ENCODE results near the gene ZC2HC1C. TPM values are rescaled to one million over a fixed set of nuclear protein-coding genes. Genes with fewer than 3 reads are reported as not detected.

ZC2HC1C gene
- total and polyA plus RNA-seq, 2 donors (not counting 1 experiment from before 2014, with no cell fraction given), result 0.21 to 0.59 TPM

DNA sequence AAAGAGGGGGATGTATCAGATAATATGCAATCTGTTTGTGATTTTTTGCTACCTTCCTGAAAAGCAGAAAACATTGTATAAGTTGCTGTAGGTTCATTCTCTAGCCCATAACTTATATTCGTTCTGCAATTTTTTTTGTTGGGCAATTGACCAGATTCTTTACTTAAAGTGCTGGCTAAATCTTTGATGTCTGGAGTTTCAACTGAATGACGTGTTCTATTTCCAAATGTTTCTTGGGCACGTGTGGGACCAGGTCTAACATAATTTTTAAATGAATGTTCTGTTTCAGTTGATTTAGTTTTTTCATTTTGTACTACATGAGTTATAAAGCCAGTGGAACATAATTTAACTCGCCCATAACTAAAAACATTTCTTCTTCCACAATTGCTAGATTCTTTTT lies 21.9 kb upstream of the ZC2HC1C start:
- no peaks in the 10 kb centered on the region for H4K20me1 ChIP-seq (ENCODE audit: control insufficient read depth, insufficient read depth, low read length, poor library complexity, severe bottlenecking)
- Mint-ChIP-seq H3K27me3 (no peaks in the 10 kb centered on the region), H3K9me3 (ENCODE audit: insufficient read depth) (no peaks in the 10 kb centered on the region), H3K27ac (no peak overlapping the region), H3K4me3 (no peak overlapping the region), H3K4me1 (peaks cover 26% of the 10 kb centered on the region)
- no peaks in the 10 kb centered on the region for H3K9me3 ChIP-seq (ENCODE audit: control extremely low read depth in 1 of 3, control insufficient read depth in 2 of 3, insufficient read depth in 1 of 3, low read length in 2 of 3)
- no peak overlapping the region for H3K9ac ChIP-seq (ENCODE audit: low read length)
- intact Hi-C loops (cut with micrococcal nuclease), result no loop called here
- no peak overlapping the region for H3K27ac ChIP-seq (ENCODE audit: low read length in 2 of 2)
- TF ChIP-seq EZH2 (IDR thresholded peaks at IDR 0.05; ENCODE audit: borderline replicate concordance, insufficient read depth, low read depth, low read length, poor library complexity, severe bottlenecking), result no peak
- TF ChIP-seq, protein P1, sequence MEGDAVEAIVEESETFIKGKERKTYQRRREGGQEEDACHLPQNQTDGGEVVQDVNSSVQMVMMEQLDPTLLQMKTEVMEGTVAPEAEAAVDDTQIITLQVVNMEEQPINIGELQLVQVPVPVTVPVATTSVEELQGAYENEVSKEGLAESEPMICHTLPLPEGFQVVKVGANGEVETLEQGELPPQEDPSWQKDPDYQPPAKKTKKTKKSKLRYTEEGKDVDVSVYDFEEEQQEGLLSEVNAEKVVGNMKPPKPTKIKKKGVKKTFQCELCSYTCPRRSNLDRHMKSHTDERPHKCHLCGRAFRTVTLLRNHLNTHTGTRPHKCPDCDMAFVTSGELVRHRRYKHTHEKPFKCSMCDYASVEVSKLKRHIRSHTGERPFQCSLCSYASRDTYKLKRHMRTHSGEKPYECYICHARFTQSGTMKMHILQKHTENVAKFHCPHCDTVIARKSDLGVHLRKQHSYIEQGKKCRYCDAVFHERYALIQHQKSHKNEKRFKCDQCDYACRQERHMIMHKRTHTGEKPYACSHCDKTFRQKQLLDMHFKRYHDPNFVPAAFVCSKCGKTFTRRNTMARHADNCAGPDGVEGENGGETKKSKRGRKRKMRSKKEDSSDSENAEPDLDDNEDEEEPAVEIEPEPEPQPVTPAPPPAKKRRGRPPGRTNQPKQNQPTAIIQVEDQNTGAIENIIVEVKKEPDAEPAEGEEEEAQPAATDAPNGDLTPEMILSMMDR (IDR thresholded peaks at IDR 0.05), result no peak
- peaks cover 9 to 10% of the 10 kb centered on the region in 2 donors for H3K4me1 ChIP-seq (ENCODE audit: control insufficient read depth in 2 of 2, insufficient read depth in 2 of 2, low read length in 2 of 2)
- 100% methylated on average over 2 of the region's 4 CpGs for WGBS (ENCODE audit: insufficient coverage)
- no peaks in the 10 kb centered on the region for H3K36me3 ChIP-seq (replicated peaks in 1 of 2; ENCODE audit: control extremely low read depth in 1 of 2, control insufficient read depth in 1 of 2, extremely low read depth in 1 of 2, insufficient read depth in 2 of 2, low read length in 1 of 2)
- peaks cover 22% of the 10 kb centered on the region for H3K79me2 ChIP-seq (ENCODE audit: control insufficient read depth, insufficient read depth, low read length)
- POLR2A ChIA-PET, result no interaction called here
- H3K4me3 ChIP-seq (ENCODE audit: control extremely low read depth in 1 of 5, extremely low read depth in 1 of 5, insufficient read depth in 1 of 5, low read depth in 2 of 5, low read length in 4 of 5), result no peak overlapping the region
- CTCF ChIA-PET, result no interaction called here
- no peak overlapping the region for H3K4me2 ChIP-seq (replicated peaks; ENCODE audit: low read depth, low read length, poor library complexity, severe bottlenecking)
- DNase-seq (no peak), ATAC-seq (ENCODE audit: low read depth) (no peak)
- no peaks in the 10 kb centered on the region for H3K27me3 ChIP-seq (replicated peaks in 1 of 4; ENCODE audit: control extremely low read depth in 1 of 4, control insufficient read depth in 3 of 4, insufficient read depth in 4 of 4, low read length in 3 of 4)
- no peak overlapping the region for H2AFZ ChIP-seq (ENCODE audit: insufficient read depth, low read depth, low read length, poor library complexity, severe bottlenecking)

DNA sequence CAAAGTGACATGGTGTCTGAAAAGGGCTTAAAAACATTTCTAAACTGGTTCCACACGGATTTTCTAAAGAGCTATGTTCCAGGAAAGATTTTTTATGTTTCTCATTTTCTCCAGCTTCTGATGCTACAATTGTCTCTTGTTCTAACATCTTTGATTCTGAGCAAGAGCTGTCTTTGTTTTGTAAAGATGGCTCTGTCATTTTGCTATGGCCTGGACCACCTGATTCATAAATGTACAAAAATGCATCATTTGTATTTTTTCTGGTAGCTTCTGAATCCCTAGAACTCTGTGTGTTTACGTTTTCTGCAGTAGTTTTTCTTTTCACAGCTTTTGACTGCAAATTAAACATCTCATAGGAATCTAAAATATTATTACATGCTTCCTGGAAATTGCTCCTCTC lies 21.3 kb upstream of the ZC2HC1C start:
- Histone ChIP-seq H3K4me3 (ENCODE audit: control extremely low read depth in 1 of 5, extremely low read depth in 1 of 5, insufficient read depth in 1 of 5, low read depth in 2 of 5, low read length in 4 of 5) (no peak overlapping the region), H3K27ac (ENCODE audit: low read length in 2 of 2) (no peak overlapping the region), H4K20me1 (ENCODE audit: control insufficient read depth, insufficient read depth, low read length, poor library complexity, severe bottlenecking) (no peaks in the 10 kb centered on the region), H3K36me3 (replicated peaks in 1 of 2; ENCODE audit: control extremely low read depth in 1 of 2, control insufficient read depth in 1 of 2, extremely low read depth in 1 of 2, insufficient read depth in 2 of 2, low read length in 1 of 2) (no peaks in the 10 kb centered on the region), H3K9ac (ENCODE audit: low read length) (no peak overlapping the region), H3K9me3 (ENCODE audit: control extremely low read depth in 1 of 3, control insufficient read depth in 2 of 3, insufficient read depth in 1 of 3, low read length in 2 of 3) (no peaks in the 10 kb centered on the region), H3K4me1 (ENCODE audit: control insufficient read depth in 2 of 2, insufficient read depth in 2 of 2, low read length in 2 of 2) (peaks cover 9 to 10% of the 10 kb centered on the region in 2 donors), H3K4me2 (replicated peaks; ENCODE audit: low read depth, low read length, poor library complexity, severe bottlenecking) (no peak overlapping the region), H3K79me2 (ENCODE audit: control insufficient read depth, insufficient read depth, low read length) (peaks cover 22% of the 10 kb centered on the region), H3K27me3 (replicated peaks in 1 of 4; ENCODE audit: control extremely low read depth in 1 of 4, control insufficient read depth in 3 of 4, insufficient read depth in 4 of 4, low read length in 3 of 4) (no peaks in the 10 kb centered on the region), H2AFZ (ENCODE audit: insufficient read depth, low read depth, low read length, poor library complexity, severe bottlenecking) (no peak overlapping the region)
- WGBS (ENCODE audit: insufficient coverage), result no CpG with 5 or more reads among the region's 2 CpGs
- H3K4me1 Mint-ChIP-seq, result peaks cover 26% of the 10 kb centered on the region
- CTCF ChIA-PET, result no interaction called here
- H3K27ac Mint-ChIP-seq, result no peak overlapping the region
- no peaks in the 10 kb centered on the region for H3K27me3 Mint-ChIP-seq
- no peaks in the 10 kb centered on the region for H3K9me3 Mint-ChIP-seq (ENCODE audit: insufficient read depth)
- no peak overlapping the region for H3K4me3 Mint-ChIP-seq
- TF ChIP-seq, protein P1 (IDR thresholded peaks at IDR 0.05), result no peak
- no peak for TF ChIP-seq EZH2 (IDR thresholded peaks at IDR 0.05; ENCODE audit: borderline replicate concordance, insufficient read depth, low read depth, low read length, poor library complexity, severe bottlenecking)
- POLR2A ChIA-PET, result no interaction called here
- intact Hi-C loops (cut with micrococcal nuclease), result no loop called here
- ATAC-seq (ENCODE audit: low read depth) (no peak), DNase-seq (no peak)
